Inflammatory macrophage treated with lipopolysaccharide for 1 hour (primary cell): ENCODE results near the gene KISS1.
A peak's percentile ranks its signal among the peaks of the same experiment; 100 is the strongest.

Experiments
- DNase-seq, 2 donors: peaks; one replicate each; pipeline ENCODE4 v3.0.0-alpha.2; 2020 to 2022

Gene KISS1

GRCh38 chr1:204190212-204191211 lies 5.8 kb downstream of the KISS1 start:
- DNase-seq, result peak; percentile 64 to 74

GRCh38 chr1:204188959-204189639 lies 7.2 kb downstream of the KISS1 start:
- DNase-seq, result peak; percentile 14 to 20

- no peak for DNase-seq
These were observed 9.7 kb downstream of the KISS1 start for GRCh38 chr1:204186597-204186996.

DNA sequence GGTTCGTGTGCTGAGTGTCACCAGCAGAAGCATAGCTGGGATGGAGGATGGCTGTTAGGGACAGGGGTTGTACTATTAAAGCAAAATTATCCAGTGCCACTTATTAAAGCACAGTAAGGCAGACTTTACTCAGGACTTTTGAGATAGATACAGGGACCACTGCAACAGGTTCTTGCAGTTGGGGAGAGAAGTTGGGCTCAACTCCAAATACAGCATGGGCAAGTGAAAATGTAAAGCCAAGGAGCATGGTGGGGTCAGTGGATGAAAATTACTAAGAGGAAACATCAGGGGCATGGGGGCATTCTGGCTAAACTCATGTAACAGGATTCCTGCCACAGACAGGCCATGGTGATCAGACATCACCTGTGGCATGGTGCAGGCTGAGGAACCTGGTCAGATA lies 15.2 kb downstream of the KISS1 start:
- no peak for DNase-seq

- no peak for DNase-seq
These were observed 16.2 kb downstream of the KISS1 start for GRCh38 chr1:204180133-204180532.

- DNase-seq, result no peak
These were observed 17.6 kb downstream of the KISS1 start for GRCh38 chr1:204178487-204179281.

- DNase-seq, result no peak
These were observed 19.2 kb downstream of the KISS1 start for GRCh38 chr1:204177133-204177532.

- DNase-seq, result no peak
These were observed 20.2 kb downstream of the KISS1 start for GRCh38 chr1:204176049-204176448.

GRCh38 chr1:204174958-204175357 lies 21.3 kb downstream of the KISS1 start:
- no peak for DNase-seq

DNA sequence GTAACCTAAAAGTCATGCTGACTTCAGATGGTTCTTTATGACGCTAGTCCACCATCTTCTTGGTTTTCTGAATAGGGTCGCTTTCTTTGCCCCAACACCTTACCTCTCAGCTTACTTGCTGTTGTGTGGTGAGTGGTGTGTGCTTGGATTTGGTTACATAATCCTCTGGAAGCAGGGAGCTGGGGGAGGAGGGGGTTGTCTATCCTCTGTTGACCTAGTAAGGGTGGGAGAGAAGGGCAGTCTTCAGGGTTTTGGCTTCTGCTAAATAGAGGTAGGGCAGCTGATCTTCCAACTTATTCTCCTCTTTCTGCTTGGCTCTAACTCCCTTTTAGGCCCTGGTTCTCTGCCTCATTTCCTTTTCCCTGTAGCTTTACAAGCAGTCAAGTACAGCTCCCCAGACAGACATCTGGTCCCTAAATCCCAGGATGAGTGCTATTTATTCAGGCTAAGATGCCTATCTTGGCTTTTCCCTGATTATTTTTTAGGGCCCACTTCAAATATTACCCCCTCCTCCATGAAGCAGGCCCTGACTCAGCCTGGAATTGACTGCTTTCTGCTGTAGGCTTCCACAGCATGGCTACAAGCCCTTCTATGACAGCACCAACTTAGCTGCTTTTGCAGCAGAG lies 23.8 kb downstream of the KISS1 start:
- DNase-seq, result no peak

- DNase-seq, result peak; percentile 58 to 75
These were observed 24.5 kb downstream of the KISS1 start for GRCh38 chr1:204171751-204172178.

GRCh38 chr1:204170494-204171155 lies 25.7 kb downstream of the KISS1 start:
- DNase-seq, result no peak

DNA sequence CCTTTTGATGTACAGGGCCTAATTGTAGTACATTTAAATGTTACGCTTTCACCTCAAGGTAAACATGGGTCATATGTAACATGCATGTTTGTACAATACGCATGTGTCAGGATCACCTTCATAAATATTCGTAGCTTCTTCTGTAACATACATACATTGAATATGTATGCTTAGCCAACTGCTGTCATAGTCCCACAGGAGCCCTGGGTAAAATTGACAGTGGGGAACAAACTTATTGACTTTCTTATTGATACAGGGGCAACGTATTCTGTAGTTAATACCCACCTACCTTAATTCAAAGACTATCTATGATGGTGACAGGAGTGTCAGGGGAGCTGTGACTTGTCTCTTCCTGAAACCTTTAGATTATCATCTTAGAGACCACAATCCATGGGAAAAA lies 26.4 kb downstream of the KISS1 start:
- no peak for DNase-seq

GRCh38 chr1:204167730-204168129 lies 28.6 kb downstream of the KISS1 start:
- DNase-seq, result no peak

DNA sequence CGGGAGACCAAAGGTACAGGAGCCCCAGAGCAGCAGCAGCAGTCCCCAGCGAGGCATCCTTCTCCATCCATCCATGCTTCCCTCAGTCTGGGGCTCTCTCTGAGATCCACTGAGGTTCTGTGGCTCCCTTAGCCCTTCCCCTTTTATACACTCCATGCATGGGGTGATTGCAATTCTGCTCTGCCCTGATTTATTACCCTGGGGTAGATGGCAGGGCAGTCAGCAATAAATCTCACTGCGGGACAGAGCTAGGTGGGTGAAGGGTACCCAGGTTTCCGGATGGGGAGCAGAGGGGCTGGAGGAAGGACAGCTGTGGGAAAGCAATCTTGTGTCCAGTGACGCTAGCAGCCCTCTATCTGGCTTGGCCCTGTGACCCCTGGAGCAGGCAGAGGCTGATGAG lies 30.1 kb downstream of the KISS1 start, which contains the start of gene REN:
Gene REN, minus strand, starts transcription at position 119 of the 400 bp plus-strand sequence. Its CDS starts 44 bp downstream, at position 75.
- DNase-seq, result no peak

DNA sequence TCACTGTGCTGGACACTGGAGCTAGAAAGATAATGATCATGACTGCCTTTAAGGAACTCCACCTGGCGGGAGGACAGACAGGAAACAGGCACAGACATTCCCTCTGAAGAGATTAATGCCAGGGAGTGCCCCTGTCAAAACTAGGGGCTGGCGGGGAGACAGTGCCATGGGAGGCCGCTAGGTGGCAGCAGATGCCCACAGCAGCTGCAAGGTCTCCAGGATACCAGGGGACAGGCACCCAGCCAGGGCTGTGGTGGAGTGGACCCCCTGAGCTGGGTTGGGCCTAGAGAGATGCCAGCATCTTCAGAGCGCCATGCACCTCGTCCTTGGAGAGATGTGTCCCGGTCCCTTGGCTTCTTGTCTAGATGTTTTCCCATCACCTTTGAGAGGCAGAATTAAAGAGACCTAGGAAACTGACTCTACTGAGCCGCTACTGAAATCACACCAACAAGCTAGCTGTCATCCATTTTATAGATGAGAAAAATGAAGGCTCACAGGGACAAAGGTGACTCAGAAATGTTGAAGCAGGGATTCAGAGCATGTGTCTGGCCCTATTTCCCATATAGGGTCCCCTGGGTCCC lies 33.7 kb downstream of the KISS1 start:
- peak; percentile 44 to 89 for DNase-seq

GRCh38 chr1:204161609-204162493 lies 34.4 kb downstream of the KISS1 start:
- no peak for DNase-seq

DNA sequence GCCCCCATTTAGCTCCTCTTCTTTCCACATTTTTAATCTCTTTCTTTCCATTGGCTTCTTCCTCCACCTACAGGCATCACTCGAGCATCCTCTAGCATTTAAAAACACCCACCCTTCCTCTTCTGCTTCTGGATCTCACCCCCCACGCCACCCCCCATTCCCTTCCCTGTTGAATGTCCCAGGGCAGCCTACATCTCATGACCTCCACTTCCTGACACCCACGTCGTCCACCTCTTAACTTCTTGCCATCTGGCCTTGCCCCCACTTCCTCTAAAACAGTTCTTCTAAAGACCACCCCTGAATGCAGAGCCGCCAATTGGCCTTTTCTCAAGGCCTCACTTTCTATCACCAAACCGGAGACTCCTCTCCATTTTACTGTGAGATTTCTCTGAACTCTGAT lies 38.3 kb downstream of the KISS1 start:
- peak; percentile 9 to 61 for DNase-seq

GRCh38 chr1:204155881-204156280 lies 40.4 kb downstream of the KISS1 start:
- DNase-seq, result no peak

DNA sequence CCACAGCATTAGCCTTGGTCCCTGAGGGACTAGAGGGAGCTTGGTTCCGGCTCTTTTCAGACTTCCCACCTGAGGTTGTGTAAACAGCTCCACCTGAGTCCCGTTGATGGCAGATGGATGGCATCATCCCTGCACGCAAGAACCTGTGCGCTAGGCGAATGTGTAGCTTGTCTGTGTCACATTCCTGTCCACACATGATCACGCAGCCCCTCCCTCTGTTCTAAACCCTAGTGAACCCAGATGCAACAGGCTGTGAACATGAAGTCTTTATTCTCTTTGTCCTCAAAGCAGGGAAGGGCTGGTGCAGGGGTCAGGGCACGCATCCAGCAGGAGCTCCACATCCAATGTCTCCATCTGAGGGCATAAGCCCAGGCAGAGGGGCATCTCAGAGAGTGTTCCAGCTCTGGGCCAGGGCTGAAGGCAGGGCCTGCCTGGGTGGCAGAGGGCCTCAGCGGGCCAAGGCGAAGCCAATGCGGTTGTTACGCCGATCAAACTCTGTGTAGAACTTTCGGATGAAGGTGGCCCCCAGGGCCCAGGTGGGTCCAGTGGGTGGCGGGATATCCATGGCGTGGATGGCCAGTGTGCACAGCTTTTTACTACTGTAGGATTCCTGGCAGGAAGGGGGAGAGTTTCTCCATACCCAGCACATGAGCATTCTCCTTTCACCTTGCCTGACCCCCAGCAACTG lies 41.6 kb downstream of the KISS1 start:
- DNase-seq, result no peak
